H1 (cell line): ENCODE data around the gene ELMO1.

ENCODE experiments used
- CHD2 ChIP-seq: IDR thresholded peaks from 2 replicates; pipeline ENCODE4 v1.6.1; 2012; ENCODE audit warnings: low read length, improper control_type of control experiment
- FOSL1 ChIP-seq: IDR thresholded peaks from 2 replicates; pipeline ENCODE4 v1.6.1; 2011; ENCODE audit warnings: mild to moderate bottlenecking, low read depth, low read length, moderate library complexity; ENCODE audit not compliant: insufficient read depth
- JUND ChIP-seq: IDR thresholded peaks from 2 replicates; pipeline ENCODE4 v1.6.1; 2011; ENCODE audit warnings: mild to moderate bottlenecking, improper control_type of control experiment, low read length
- PHF8 ChIP-seq: fragments of 200-600 bp; sonication (generic); conservative IDR thresholded peaks from 2 replicates; pipeline ENCODE4 v1.7.1; 2012; ENCODE audit warnings: low read depth, mild to moderate bottlenecking, inconsistent platforms, low read length, moderate library complexity
- RNF2 ChIP-seq: fragments of 200-900, 300-1000 bp; sonication (generic); IDR thresholded peaks from 2 replicates; pipeline ENCODE4 v1.7.1; 2016; ENCODE audit warnings: borderline replicate concordance, low read depth, mild to moderate bottlenecking, antibody characterized with exemption, low read length; ENCODE audit not compliant: poor library complexity, severe bottlenecking; ENCODE audit errors: missing control alignments
- YY1 ChIP-seq: IDR thresholded peaks from 2 replicates; pipeline ENCODE4 v1.6.1; 2011; ENCODE audit warnings: low read depth, mild to moderate bottlenecking, low read length
- ZNF274 ChIP-seq: IDR thresholded peaks from 2 replicates; pipeline ENCODE4 v1.7.0; 2012; ENCODE audit warnings: low read length, borderline replicate concordance; ENCODE audit errors: extremely low read depth
- TF ChIP-seq, protein P1 (sequence below), 3 experiments: IDR thresholded peaks; 1 replicate in 2 of 3; 2 replicates in 1 of 3; pipeline versions ENCODE4 v1.5.1 to v1.6.1; 2011; ENCODE audit warnings: low read length in 3 of 3, mild to moderate bottlenecking in 3 of 3, inconsistent platforms in 2 of 3, low read depth in 1 of 3, moderate library complexity in 1 of 3; ENCODE audit not compliant: insufficient read depth in 1 of 3; ENCODE audit errors: control extremely low read depth in 1 of 3

DNA sequence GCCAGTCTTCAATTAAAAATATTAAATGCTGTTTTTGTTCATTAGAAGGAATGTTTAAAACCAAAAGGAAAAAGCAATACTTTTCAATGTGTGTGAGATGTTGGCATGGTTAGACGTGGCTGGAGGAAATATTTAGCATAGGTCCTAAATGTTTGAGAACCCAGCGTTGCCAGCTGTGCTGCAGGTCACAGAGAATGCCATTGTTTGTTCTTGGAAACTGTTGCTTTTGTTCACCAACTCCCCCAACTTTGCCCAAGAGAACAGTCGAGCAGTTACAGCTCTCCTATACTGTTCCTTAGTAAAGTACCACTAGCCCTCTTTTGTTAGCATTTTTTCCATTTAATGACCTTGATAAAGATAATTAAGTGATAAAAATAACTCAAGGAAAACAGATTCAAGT lies 44.5 kb upstream of the ELMO1 start:
- TF ChIP-seq YY1 (no peak), CHD2 (no peak), ZNF274 (no peak), PHF8 (no peak), RNF2 (no peak), FOSL1 (no peak), JUND (no peak)
- TF ChIP-seq, protein P1, sequence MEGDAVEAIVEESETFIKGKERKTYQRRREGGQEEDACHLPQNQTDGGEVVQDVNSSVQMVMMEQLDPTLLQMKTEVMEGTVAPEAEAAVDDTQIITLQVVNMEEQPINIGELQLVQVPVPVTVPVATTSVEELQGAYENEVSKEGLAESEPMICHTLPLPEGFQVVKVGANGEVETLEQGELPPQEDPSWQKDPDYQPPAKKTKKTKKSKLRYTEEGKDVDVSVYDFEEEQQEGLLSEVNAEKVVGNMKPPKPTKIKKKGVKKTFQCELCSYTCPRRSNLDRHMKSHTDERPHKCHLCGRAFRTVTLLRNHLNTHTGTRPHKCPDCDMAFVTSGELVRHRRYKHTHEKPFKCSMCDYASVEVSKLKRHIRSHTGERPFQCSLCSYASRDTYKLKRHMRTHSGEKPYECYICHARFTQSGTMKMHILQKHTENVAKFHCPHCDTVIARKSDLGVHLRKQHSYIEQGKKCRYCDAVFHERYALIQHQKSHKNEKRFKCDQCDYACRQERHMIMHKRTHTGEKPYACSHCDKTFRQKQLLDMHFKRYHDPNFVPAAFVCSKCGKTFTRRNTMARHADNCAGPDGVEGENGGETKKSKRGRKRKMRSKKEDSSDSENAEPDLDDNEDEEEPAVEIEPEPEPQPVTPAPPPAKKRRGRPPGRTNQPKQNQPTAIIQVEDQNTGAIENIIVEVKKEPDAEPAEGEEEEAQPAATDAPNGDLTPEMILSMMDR (IDR thresholded peaks at IDR 0.05; ENCODE audit: control extremely low read depth in 1 of 3, insufficient read depth in 1 of 3, low read depth in 1 of 3, low read length in 3 of 3), result no peak
